CD14-positive monocyte (primary cell): ENCODE measurements around the gene CYP2C9. TPM values are rescaled to one million over a fixed set of nuclear protein-coding genes. Genes with fewer than 3 reads are reported as not detected.
"Not testable (repeated sequence)": the region's sequence is repeated elsewhere in the genome, so short reads cannot be mapped to it uniquely, and the experiment has no call there.

Source experiments
- DNase-seq, 3 donors: peaks; one replicate each; pipeline ENCODE4 v3.0.0-alpha.2; 2011 to 2022
- H2AFZ ChIP-seq: 2 replicates; pipeline ENCODE4 v1.6.0; 2012; ENCODE audit warnings: mild to moderate bottlenecking, low read depth, low read length, inconsistent platforms; ENCODE audit not compliant: insufficient read depth, poor library complexity, severe bottlenecking
- H3K27ac ChIP-seq, 2 donors: 1 replicate in 1 of 2; 2 replicates in 1 of 2; pipeline ENCODE4 v1.5.1; 2012 to 2013; ENCODE audit warnings: low read length in 2 of 2, control low read depth in 1 of 2, inconsistent platforms in 1 of 2, low read depth in 1 of 2, mild to moderate bottlenecking in 1 of 2
- H3K27me3 ChIP-seq, 2 donors: one replicate each; pipeline versions ENCODE4 v1.6.0 to v1.6.1; 2011 to 2013; ENCODE audit warnings: low read length in 2 of 2; ENCODE audit not compliant: control insufficient read depth in 2 of 2, insufficient read depth in 2 of 2
- H3K36me3 ChIP-seq, 2 donors: replicated peaks in 1 of 2; 1 replicate in 1 of 2; 2 replicates in 1 of 2; pipeline versions ENCODE4 v1.5.1 to v1.6.1; 2012 to 2013; ENCODE audit warnings: low read length in 2 of 2, control low read depth in 1 of 2, inconsistent platforms in 1 of 2, mild to moderate bottlenecking in 1 of 2; ENCODE audit not compliant: insufficient read depth in 2 of 2, control insufficient read depth in 1 of 2
- H3K4me1 ChIP-seq, 2 donors: 1 replicate in 1 of 2; 2 replicates in 1 of 2; pipeline versions ENCODE4 v1.5.1 to v1.6.1; 2012 to 2013; ENCODE audit warnings: low read length in 2 of 2, control low read depth in 1 of 2, inconsistent platforms in 1 of 2, mild to moderate bottlenecking in 1 of 2, moderate library complexity in 1 of 2; ENCODE audit not compliant: insufficient read depth in 2 of 2, control insufficient read depth in 1 of 2
- H3K4me2 ChIP-seq: replicated peaks from 2 replicates; pipeline ENCODE3; 2012; ENCODE audit warnings: low read length, moderate library complexity, mild to moderate bottlenecking; ENCODE audit not compliant: poor library complexity, severe bottlenecking; ENCODE audit errors: extremely low read depth
- H3K4me3 ChIP-seq, 3 experiments: fragments of 200-600 bp in 1 of 3; sonication (generic) in 1 of 3; replicated peaks in 1 of 3; 1 replicate in 2 of 3; 2 replicates in 1 of 3; pipeline ENCODE4 v1.5.1; 2011 to 2013; ENCODE audit warnings: low read length in 3 of 3, mild to moderate bottlenecking in 3 of 3, control low read depth in 2 of 3, low read depth in 2 of 3, inconsistent platforms in 1 of 3, moderate library complexity in 1 of 3
- H3K79me2 ChIP-seq: 2 replicates; pipeline ENCODE4 v1.6.0; 2012; ENCODE audit warnings: mild to moderate bottlenecking, control low read depth, inconsistent platforms, low read length, moderate library complexity; ENCODE audit not compliant: insufficient read depth
- H3K9ac ChIP-seq: 2 replicates; pipeline ENCODE4 v1.6.0; 2017; ENCODE audit warnings: low read length, mild to moderate bottlenecking; ENCODE audit not compliant: insufficient read depth, poor library complexity, severe bottlenecking
- H3K9me3 ChIP-seq, 2 donors: replicated peaks in 1 of 2; 1 replicate in 1 of 2; 2 replicates in 1 of 2; pipeline versions ENCODE4 v1.5.1 to v1.6.1; 2012 to 2013; ENCODE audit warnings: low read length in 2 of 2, control low read depth in 1 of 2; ENCODE audit not compliant: control insufficient read depth in 1 of 2, insufficient read depth in 1 of 2
- H4K20me1 ChIP-seq: 2 replicates; pipeline ENCODE4 v1.6.0; 2012; ENCODE audit warnings: mild to moderate bottlenecking, low read length, control low read depth, moderate library complexity; ENCODE audit not compliant: insufficient read depth
- H3K27ac Mint-ChIP-seq, 7 donors: one replicate each; pipeline ENCODE4 v1.8.0; 2020; ENCODE audit warnings: mild to moderate bottlenecking in 7 of 7, mixed read lengths in 7 of 7, moderate library complexity in 6 of 7, inconsistent platforms in 2 of 7
- H3K27me3 Mint-ChIP-seq, 3 donors: one replicate each; pipeline ENCODE4 v1.8.0; 2021 to 2022; ENCODE audit warnings: low read depth in 3 of 3, mild to moderate bottlenecking in 3 of 3, mixed read lengths in 3 of 3, moderate library complexity in 3 of 3, inconsistent platforms in 1 of 3
- H3K36me3 Mint-ChIP-seq, 2 donors: one replicate each; pipeline ENCODE4 v1.8.0; 2020; ENCODE audit warnings: mixed read lengths in 2 of 2, inconsistent platforms in 1 of 2, mild to moderate bottlenecking in 1 of 2
- H3K4me1 Mint-ChIP-seq: one replicate; pipeline ENCODE4 v1.8.0; 2020; ENCODE audit warnings: mild to moderate bottlenecking, mixed read lengths
- H3K4me3 Mint-ChIP-seq, 2 donors: one replicate each; pipeline ENCODE4 v1.8.0; 2020; ENCODE audit warnings: mild to moderate bottlenecking in 2 of 2, mixed read lengths in 2 of 2, moderate library complexity in 1 of 2
- H3K9me3 Mint-ChIP-seq, 7 donors: one replicate each; pipeline ENCODE4 v1.8.0; 2020 to 2022; ENCODE audit warnings: mixed read lengths in 7 of 7, mild to moderate bottlenecking in 6 of 7, moderate library complexity in 6 of 7, inconsistent platforms in 2 of 7
- CTCF ChIP-seq: fragments of 200-600 bp; IDR thresholded peaks from one replicate; pipeline ENCODE4 v1.8.0; 2022; ENCODE audit warnings: antibody characterized with exemption, mild to moderate bottlenecking
- WGBS: methylation state at CpG from one replicate; pipeline ENCODE4 v1.1.5; 2013; ENCODE audit warnings: missing lambda C conversion rate; ENCODE audit not compliant: insufficient coverage; 5-methylcytosine and 5-hydroxymethylcytosine counted together
- intact Hi-C, 2 donors: fragments of 100-400 bp; cut with micrococcal nuclease; formaldehyde crosslinking; loops; one replicate each; pipeline versions ENCODE4 v1.15.0 to v1.15.1; 2023
- polyA plus RNA-seq, 3 donors: library from polyadenylated mRNA; depleted of rRNA in 1 of 3; unstranded in 2 of 3; stranded (reverse) in 1 of 3; fragments of 300-500 nt in 2 of 3; fragments of >200 nt in 1 of 3; fragmentation: Illumina TruSeq in 2 of 3; gene quantifications; 1 replicate in 2 of 3; 2 replicates in 1 of 3; pipeline ENCODE4 v1.2.3, GENCODE V29; 2012 to 2021

CYP2C9 gene
- polyA plus RNA-seq, 3 donors, result not detected

GRCh38 chr10:94916423-94916822, 22.0 kb upstream of the CYP2C9 start:
- Histone ChIP-seq H3K36me3 (no peaks in the 10 kb centered on the region), H3K27ac (no peak overlapping the region), H3K4me3 (no peak overlapping the region), H3K9me3 (peaks cover 6 to 8% of the 10 kb centered on the region in 2 donors), H3K4me2 (no peak overlapping the region), H3K9ac (no peak overlapping the region), H3K4me1 (no peaks in the 10 kb centered on the region), H3K27me3 (no peaks in the 10 kb centered on the region), H2AFZ (no peak overlapping the region), H3K79me2 (no peaks in the 10 kb centered on the region), H4K20me1 (no peaks in the 10 kb centered on the region)
- intact Hi-C loops, result no loop called here
- Mint-ChIP-seq H3K9me3 (peaks cover 0 to 16% (median 8%) of the 10 kb centered on the region in 7 donors), H3K27me3 (peaks cover 0 to 2% (median 2%) of the 10 kb centered on the region in 3 donors), H3K4me3 (no peak overlapping the region), H3K36me3 (no peaks in the 10 kb centered on the region), H3K4me1 (no peaks in the 10 kb centered on the region), H3K27ac (no peak overlapping the region)
- DNase-seq, result no peak
- no peak for TF ChIP-seq CTCF

- H3K4me1 ChIP-seq, result no peaks in the 10 kb centered on the region
- no peak overlapping the region for H3K27ac Mint-ChIP-seq
- no peak for DNase-seq
- peaks cover 0 to 6% (median 5%) of the 10 kb centered on the region in 7 donors for H3K9me3 Mint-ChIP-seq
- no peaks in the 10 kb centered on the region for H3K4me1 Mint-ChIP-seq
- no peak overlapping the region for H3K9ac ChIP-seq
- no peaks in the 10 kb centered on the region for H4K20me1 ChIP-seq
- WGBS, result 80% methylated on average over 1 of the region's 2 CpGs
- H3K27me3 Mint-ChIP-seq, result peaks cover 0 to 2% (median 1%) of the 10 kb centered on the region in 3 donors
- H2AFZ ChIP-seq, result no peak overlapping the region
- H3K4me3 Mint-ChIP-seq, result no peak overlapping the region
- no peak overlapping the region for H3K4me3 ChIP-seq
- no peaks in the 10 kb centered on the region for H3K36me3 ChIP-seq
- no peaks in the 10 kb centered on the region for H3K79me2 ChIP-seq
- H3K27me3 ChIP-seq, result no peaks in the 10 kb centered on the region
- H3K27ac ChIP-seq, result no peak overlapping the region
- intact Hi-C loops, result no loop called here
- no peak overlapping the region for H3K4me2 ChIP-seq
- TF ChIP-seq CTCF, result no peak
- peaks cover 0 to 1% of the 10 kb centered on the region in 2 donors for H3K9me3 ChIP-seq
- H3K36me3 Mint-ChIP-seq, result no peaks in the 10 kb centered on the region
These were observed 1.7 kb upstream of the CYP2C9 start for GRCh38 chr10:94936721-94937120.

GRCh38 chr10:94943432-94944103, 5.1 kb downstream of the CYP2C9 start:
- H3K9ac ChIP-seq, H2AFZ ChIP-seq, H3K4me3 ChIP-seq, DNase-seq, H3K27ac ChIP-seq, H3K27ac Mint-ChIP-seq, H3K27me3 Mint-ChIP-seq, H3K79me2 ChIP-seq, H3K4me2 ChIP-seq, H3K4me1 Mint-ChIP-seq, H3K4me3 Mint-ChIP-seq, H3K4me1 ChIP-seq, H3K36me3 Mint-ChIP-seq, H3K36me3 ChIP-seq, intact Hi-C loops, H3K27me3 ChIP-seq, H4K20me1 ChIP-seq: not testable (repeated sequence)
- no CpG with 5 or more reads among the region's 5 CpGs for WGBS
- peaks cover 11 to 32% (median 25%) of the 10 kb centered on the region in 7 donors for H3K9me3 Mint-ChIP-seq
- peaks cover 13 to 18% of the 10 kb centered on the region in 2 donors for H3K9me3 ChIP-seq
